Liver (tissue), 9 donors: Measurements from ENCODE around the gene HOXD8. TPM values are rescaled to one million over a fixed set of nuclear protein-coding genes. Genes with fewer than 3 reads are reported as not detected.

Experiments used
- DNase-seq: peaks from one replicate; pipeline ENCODE4 v3.0.0-alpha.2; 2017; ENCODE audit warnings: low spot score
- H3K27ac ChIP-seq, 2 donors: one replicate each; pipeline ENCODE4 v1.7.0; 2013; ENCODE audit warnings: inconsistent platforms in 2 of 2, low read length in 2 of 2, control low read depth in 1 of 2, low read depth in 1 of 2, mild to moderate bottlenecking in 1 of 2
- H3K27me3 ChIP-seq, 4 donors: one replicate each; pipeline versions ENCODE4 v1.6.1 to v1.7.0; 2013; ENCODE audit warnings: low read length in 3 of 4, inconsistent platforms in 1 of 4, mild to moderate bottlenecking in 1 of 4, moderate library complexity in 1 of 4; ENCODE audit not compliant: control insufficient read depth in 4 of 4, insufficient read depth in 4 of 4
- H3K36me3 ChIP-seq, 4 donors: one replicate each; pipeline versions ENCODE4 v1.6.1 to v1.7.0; 2013; ENCODE audit warnings: low read length in 3 of 4, mild to moderate bottlenecking in 3 of 4, low read depth in 1 of 4, moderate library complexity in 1 of 4; ENCODE audit not compliant: control insufficient read depth in 4 of 4, insufficient read depth in 3 of 4
- H3K4me1 ChIP-seq, 4 donors: one replicate each; pipeline versions ENCODE4 v1.6.1 to v1.7.0; 2013; ENCODE audit warnings: low read length in 3 of 4, mild to moderate bottlenecking in 3 of 4, moderate library complexity in 1 of 4; ENCODE audit not compliant: control insufficient read depth in 4 of 4, insufficient read depth in 4 of 4
- H3K4me3 ChIP-seq, 3 donors: one replicate each; pipeline versions ENCODE4 v1.6.1 to v1.7.0; 2013; ENCODE audit warnings: low read length in 3 of 3, control low read depth in 1 of 3, low read depth in 1 of 3, mild to moderate bottlenecking in 1 of 3
- H3K9ac ChIP-seq, 2 donors: one replicate each; pipeline ENCODE4 v1.7.0; 2013; ENCODE audit warnings: low read length in 2 of 2, mild to moderate bottlenecking in 2 of 2, moderate library complexity in 2 of 2, control low read depth in 1 of 2, low read depth in 1 of 2
- H3K9me3 ChIP-seq, 4 donors: one replicate each; pipeline versions ENCODE4 v1.6.1 to v1.7.0; 2013; ENCODE audit warnings: low read length in 3 of 4; ENCODE audit not compliant: control insufficient read depth in 4 of 4
- ATF3 ChIP-seq: IDR thresholded peaks from 2 replicates; pipeline ENCODE4 v1.6.1; 2016; ENCODE audit warnings: antibody characterized with exemption
- CTCF ChIP-seq: fragments of 150-350 bp; IDR thresholded peaks from 2 replicates; pipeline ENCODE4 v1.5.1; 2017; ENCODE audit warnings: improper control_type of control experiment, low read depth, low read length; ENCODE audit not compliant: missing input control
- EGR1 ChIP-seq, 2 donors: IDR thresholded peaks; 2 replicates each; pipeline ENCODE4 v1.6.1; 2016 to 2018; ENCODE audit warnings: antibody characterized with exemption in 2 of 2, low read depth in 2 of 2
- FOXA1 ChIP-seq: IDR thresholded peaks from 2 replicates; pipeline ENCODE4 v1.6.1; 2016; ENCODE audit warnings: antibody characterized with exemption
- FOXA2 ChIP-seq: IDR thresholded peaks from 2 replicates; pipeline ENCODE4 v1.6.1; 2016; ENCODE audit warnings: antibody characterized with exemption
- GABPA ChIP-seq, 2 donors: IDR thresholded peaks in 1 of 2; conservative IDR thresholded peaks in 1 of 2; 2 replicates each; pipeline ENCODE4 v1.6.1; 2016; ENCODE audit warnings: antibody characterized with exemption in 2 of 2, mild to moderate bottlenecking in 1 of 2, moderate library complexity in 1 of 2
- HNF4A ChIP-seq, 2 donors: conservative IDR thresholded peaks; 2 replicates each; pipeline ENCODE4 v1.6.1; 2016; ENCODE audit warnings: antibody characterized with exemption in 2 of 2, mild to moderate bottlenecking in 2 of 2
- HNF4G ChIP-seq: IDR thresholded peaks from 2 replicates; pipeline ENCODE4 v1.6.1; 2016; ENCODE audit warnings: antibody characterized with exemption
- JUND ChIP-seq, 2 donors: IDR thresholded peaks; 2 replicates each; pipeline ENCODE4 v1.6.1; 2016; ENCODE audit warnings: antibody characterized with exemption in 2 of 2
- MAX ChIP-seq: IDR thresholded peaks from 2 replicates; pipeline ENCODE4 v1.6.1; 2016; ENCODE audit warnings: antibody characterized with exemption
- NR2F2 ChIP-seq: IDR thresholded peaks from 2 replicates; pipeline ENCODE4 v1.6.1; 2016; ENCODE audit warnings: antibody characterized with exemption
- RAD21 ChIP-seq, 2 donors: IDR thresholded peaks; 2 replicates each; pipeline ENCODE4 v1.6.1; 2016; ENCODE audit warnings: antibody characterized with exemption in 2 of 2, mild to moderate bottlenecking in 2 of 2
- RXRA ChIP-seq, 2 donors: IDR thresholded peaks; 2 replicates each; pipeline ENCODE4 v1.6.1; 2017 to 2018; ENCODE audit warnings: antibody characterized with exemption in 2 of 2, mild to moderate bottlenecking in 1 of 2
- SP1 ChIP-seq: IDR thresholded peaks from 2 replicates; pipeline ENCODE4 v1.6.1; 2018; ENCODE audit warnings: antibody characterized with exemption, mild to moderate bottlenecking
- TAF1 ChIP-seq: conservative IDR thresholded peaks from 2 replicates; pipeline ENCODE4 v1.6.1; 2016; ENCODE audit warnings: antibody characterized with exemption, mild to moderate bottlenecking
- YY1 ChIP-seq: IDR thresholded peaks from 2 replicates; pipeline ENCODE4 v1.6.1; 2016; ENCODE audit warnings: antibody characterized with exemption, mild to moderate bottlenecking
- ZBTB33 ChIP-seq: IDR thresholded peaks from 2 replicates; pipeline ENCODE4 v1.6.1; 2016; ENCODE audit warnings: antibody characterized with exemption
- WGBS: extraction: QIAGEN DNeasy Blood & Tissue Kit; methylation state at CpG from one replicate; pipeline ENCODE4 v1.1.7; 2013; 5-methylcytosine and 5-hydroxymethylcytosine counted together
- polyA plus RNA-seq, 2 donors: library from polyadenylated mRNA; stranded (reverse) in 1 of 2; unstranded in 1 of 2; fragments of 200-250 nt in 1 of 2; fragments of >200 nt in 1 of 2; fragmentation: Nextera tagmentation in 1 of 2; extraction: Ambion mirVana in 1 of 2; gene quantifications; one replicate each; pipeline versions ENCODE4 v1.2.1 to v1.2.3, GENCODE V29; 2013 to 2015
- total RNA-seq, 2 donors: library from RNA; depleted of rRNA; stranded (reverse); fragments of >200 nt; gene quantifications; one replicate each; pipeline ENCODE4 v1.2.3, GENCODE V29; 2014
- donor health status: healthy.
- donor health status: healthy.
- donor health status: healthy.
- donor health status: healthy.
- donor health status: healthy.

Gene HOXD8
- total and polyA plus RNA-seq, 4 donors = 0.06 to 0.19 (median 0.08) TPM; not detected in 1

DNA sequence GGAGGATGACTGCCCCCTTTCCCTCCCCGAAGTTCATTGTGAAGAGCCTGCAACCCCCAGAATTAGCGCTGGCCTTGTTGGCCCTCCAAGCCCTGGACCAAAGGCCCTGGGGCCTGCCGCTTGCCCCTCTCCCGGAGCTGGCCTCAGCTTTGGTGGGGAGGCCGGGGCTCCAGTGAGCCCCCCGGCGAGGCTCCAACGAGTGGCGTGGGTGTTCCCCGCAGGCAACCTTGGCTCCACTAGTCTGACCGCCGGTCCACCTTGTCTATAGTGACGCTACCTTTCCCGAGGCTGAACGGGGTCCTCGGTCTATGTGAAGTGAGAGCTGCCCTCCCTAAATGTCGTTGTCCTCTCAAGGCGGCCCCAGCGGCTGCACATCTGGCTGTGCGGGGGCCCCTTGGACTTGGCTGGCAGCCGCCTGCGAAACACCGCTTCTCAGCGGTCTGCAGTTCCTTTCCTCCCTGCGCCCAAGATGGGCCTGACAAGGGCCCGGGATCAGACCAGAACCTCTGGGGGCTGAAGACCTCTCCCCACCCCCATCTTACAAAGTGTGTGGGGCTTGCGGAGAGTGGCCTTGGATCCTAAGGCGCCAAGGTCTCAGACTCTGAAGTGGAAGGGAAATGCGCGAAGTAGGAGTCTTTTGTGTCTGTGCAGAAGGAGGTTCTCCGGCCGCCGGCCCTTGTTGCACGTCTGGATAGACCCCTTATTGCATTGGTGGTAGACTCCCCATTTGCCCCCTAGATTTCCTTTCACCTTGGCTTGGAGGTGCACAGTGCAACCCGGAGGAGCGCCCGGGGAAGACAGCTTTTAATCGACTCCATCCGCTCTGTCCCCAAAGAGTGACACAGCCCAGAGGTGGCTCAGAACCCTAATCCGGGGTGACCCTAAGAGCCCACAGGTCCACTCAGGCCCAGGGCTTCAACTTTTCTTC lies 16.9 kb upstream of the HOXD8 start:
- TF ChIP-seq EGR1 (IDR thresholded peaks at IDR 0.05; ENCODE audit: low read depth in 2 of 2) = no peak
- no peak for TF ChIP-seq NR2F2
- no peak for TF ChIP-seq GABPA (IDR thresholded peaks at IDR 0.05 in 1 of 2, conservative IDR thresholded peaks at IDR 0.05 in 1 of 2)
- 16% methylated on average over 40 of the region's 40 CpGs for WGBS
- H3K27ac ChIP-seq = no peak overlapping the region
- H3K9me3 ChIP-seq = peaks cover 0 to 2% (median under 1%) of the 10 kb centered on the region in 4 donors
- no peak for DNase-seq
- H3K27me3 ChIP-seq = peaks cover 15 to 46% (median 40%) of the 10 kb centered on the region in 4 donors
- H3K9ac ChIP-seq = no peak overlapping the region
- no peaks in the 10 kb centered on the region for H3K36me3 ChIP-seq
- H3K4me3 ChIP-seq = no peak overlapping the region
- peaks cover 0 to 3% (median 3%) of the 10 kb centered on the region in 4 donors for H3K4me1 ChIP-seq

- Histone ChIP-seq H3K9ac (no peak overlapping the region), H3K27me3 (peaks cover 12 to 50% (median 45%) of the 10 kb centered on the region in 4 donors), H3K4me1 (peaks cover 0 to 3% (median 0%) of the 10 kb centered on the region in 4 donors), H3K9me3 (peaks cover 0 to 5% (median under 1%) of the 10 kb centered on the region in 4 donors), H3K27ac (no peak overlapping the region), H3K36me3 (no peaks in the 10 kb centered on the region), H3K4me3 (no peak overlapping the region)
- DNase-seq = no peak
- WGBS = 9% methylated on average over 26 of the region's 26 CpGs
- no peak for TF ChIP-seq ZBTB33
- TF ChIP-seq MAX = no peak
- no peak for TF ChIP-seq SP1
- no peak for TF ChIP-seq RAD21 (IDR thresholded peaks at IDR 0.05)
- TF ChIP-seq CTCF = no peak
- TF ChIP-seq TAF1 = no peak
- no peak for TF ChIP-seq JUND (IDR thresholded peaks at IDR 0.05)
- TF ChIP-seq FOXA1 = no peak
- no peak for TF ChIP-seq ATF3
- TF ChIP-seq HNF4A (conservative IDR thresholded peaks at IDR 0.05) = no peak
- no peak for TF ChIP-seq HNF4G
- no peak for TF ChIP-seq YY1
- TF ChIP-seq FOXA2 = no peak
- no peak for TF ChIP-seq RXRA (IDR thresholded peaks at IDR 0.05)
Observed at GRCh38 chr2:176114120-176114929, 15.2 kb upstream of the HOXD8 start.
